NCI-H2081 treated with DMSO at 0.1 percent for 48 hours (cell line): ENCODE measurements around the gene AGAP1.

Experiments
- DNase-seq: peaks from one replicate; lab custom pipeline; 2025; lab: John Stamatoyannopoulos, UW

Gene AGAP1

DNA sequence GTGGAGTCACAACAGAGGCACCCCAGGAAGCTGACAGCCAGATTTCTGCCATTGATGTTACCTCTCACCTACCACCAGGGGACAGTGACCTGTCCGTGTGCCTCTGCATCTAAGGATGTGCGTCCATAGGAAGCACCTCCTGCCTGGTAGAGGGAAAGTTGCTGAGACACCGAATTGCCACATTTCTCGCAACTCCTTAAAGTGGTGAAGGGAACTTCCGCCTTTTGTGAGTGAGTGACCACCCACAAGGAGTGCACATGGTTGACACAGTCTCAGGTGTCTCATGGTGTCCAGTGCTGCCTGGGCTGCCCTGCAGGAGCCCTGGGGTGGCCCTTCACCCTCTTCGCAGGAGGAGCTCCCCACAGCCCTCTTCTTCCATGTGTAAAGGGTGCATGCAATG lies 472.6 kb downstream of the AGAP1 start:
- no peak for DNase-seq

GRCh38 chr2:235966932-235967757 lies 473.3 kb downstream of the AGAP1 start:
- DNase-seq, result no peak

GRCh38 chr2:235968155-235968554 lies 474.3 kb downstream of the AGAP1 start:
- DNase-seq, result no peak

DNA sequence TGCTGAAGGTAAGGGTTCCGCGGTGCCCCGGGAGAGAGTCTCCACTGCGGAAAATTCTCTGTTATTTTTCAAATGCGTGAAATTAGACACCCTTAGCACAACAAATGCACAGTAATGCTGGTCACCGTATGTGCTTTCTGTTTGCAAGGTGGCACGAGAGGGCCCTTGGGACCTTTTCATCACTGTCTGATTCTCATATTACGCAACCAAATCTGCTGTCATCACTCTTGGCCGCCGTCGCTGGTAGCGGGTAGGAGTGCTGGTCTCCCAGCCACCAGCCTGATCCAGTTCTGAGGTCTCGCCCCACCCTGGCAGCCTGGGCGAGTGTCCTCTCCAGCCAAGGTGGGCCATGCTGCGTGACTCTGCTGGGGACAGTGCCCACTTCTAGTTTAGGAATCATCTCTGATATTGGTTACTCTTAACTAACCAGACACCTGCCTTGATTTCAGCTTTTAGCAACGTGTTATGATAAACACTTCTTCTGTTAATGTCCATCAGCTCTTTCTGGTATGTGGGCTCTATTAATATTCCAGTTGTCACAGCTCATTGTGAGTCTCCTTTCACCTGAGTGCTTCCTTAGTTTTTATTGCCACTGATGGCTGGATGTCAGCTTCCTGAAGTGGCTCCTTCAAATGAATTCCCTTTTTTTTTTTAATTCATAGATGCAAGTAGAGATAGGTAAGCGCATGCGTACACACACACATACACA lies 474.9 kb downstream of the AGAP1 start:
- DNase-seq, result no peak

GRCh38 chr2:235970204-235971040 lies 476.6 kb downstream of the AGAP1 start:
- DNase-seq, result no peak

- no peak for DNase-seq
These were observed 482.7 kb downstream of the AGAP1 start for GRCh38 chr2:235976516-235976915.

GRCh38 chr2:235976956-235977355 lies 483.1 kb downstream of the AGAP1 start:
- no peak for DNase-seq

- DNase-seq, result no peak
These were observed 483.6 kb downstream of the AGAP1 start for GRCh38 chr2:235977445-235977844.

- DNase-seq, result no peak
These were observed 484.2 kb downstream of the AGAP1 start for GRCh38 chr2:235978022-235978421.

DNA sequence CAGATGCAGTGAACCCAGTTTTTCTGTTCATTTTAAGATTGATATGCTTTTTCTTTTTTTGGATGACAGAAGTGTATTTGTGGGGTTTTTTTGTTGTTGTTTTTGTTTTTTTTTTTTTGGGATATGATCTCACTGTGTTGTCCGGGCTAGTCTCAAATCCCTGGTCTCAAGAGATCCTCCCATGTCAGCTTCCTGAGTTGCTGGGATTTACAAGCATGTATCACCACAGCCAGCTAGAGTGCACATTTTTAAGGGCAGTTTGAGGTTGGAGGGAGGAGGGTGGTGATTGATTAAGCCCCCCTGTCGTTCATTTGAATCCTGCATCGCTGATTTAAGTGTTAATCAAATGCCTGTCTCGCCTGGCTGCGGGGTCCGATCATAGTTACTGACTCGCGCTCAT lies 485.2 kb downstream of the AGAP1 start:
- DNase-seq, result no peak

DNA sequence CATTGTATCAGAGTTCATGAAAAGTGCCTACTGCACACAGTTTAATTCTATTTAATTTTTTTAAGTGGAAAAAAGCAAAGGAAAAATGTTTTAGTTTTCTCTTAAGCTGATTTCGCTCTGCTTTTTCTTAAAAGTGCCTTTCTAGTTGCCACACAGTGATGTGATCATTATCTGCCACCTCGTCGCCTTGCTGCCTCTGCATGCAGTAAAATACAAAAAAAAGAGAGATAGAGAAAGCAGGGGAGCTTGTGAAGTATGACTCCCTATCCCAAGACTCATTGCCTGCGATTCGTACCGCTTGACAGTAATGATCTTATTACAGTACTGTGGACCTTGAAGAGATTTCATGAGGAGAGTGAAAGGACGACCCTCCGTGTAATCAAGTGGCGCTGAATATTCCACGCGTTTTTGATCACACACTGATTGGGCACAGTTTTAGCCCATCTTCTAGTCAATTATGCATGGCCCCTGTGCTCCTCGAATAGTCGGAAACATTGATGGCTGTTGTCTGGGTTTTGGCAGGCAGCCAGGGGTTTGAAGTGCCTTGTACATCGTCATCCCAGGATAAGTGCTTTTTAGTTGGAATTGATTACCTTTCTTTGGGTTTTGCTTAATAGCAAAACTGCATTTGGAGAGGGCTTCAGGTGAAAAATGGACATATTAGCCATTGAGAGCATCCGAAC lies 486.1 kb downstream of the AGAP1 start:
- DNase-seq, result no peak

GRCh38 chr2:235981631-235982030 lies 487.8 kb downstream of the AGAP1 start:
- no peak for DNase-seq

- DNase-seq, result no peak
These were observed 489.2 kb downstream of the AGAP1 start for GRCh38 chr2:235983016-235983415.

GRCh38 chr2:235984552-235984951 lies 490.7 kb downstream of the AGAP1 start:
- no peak for DNase-seq

DNA sequence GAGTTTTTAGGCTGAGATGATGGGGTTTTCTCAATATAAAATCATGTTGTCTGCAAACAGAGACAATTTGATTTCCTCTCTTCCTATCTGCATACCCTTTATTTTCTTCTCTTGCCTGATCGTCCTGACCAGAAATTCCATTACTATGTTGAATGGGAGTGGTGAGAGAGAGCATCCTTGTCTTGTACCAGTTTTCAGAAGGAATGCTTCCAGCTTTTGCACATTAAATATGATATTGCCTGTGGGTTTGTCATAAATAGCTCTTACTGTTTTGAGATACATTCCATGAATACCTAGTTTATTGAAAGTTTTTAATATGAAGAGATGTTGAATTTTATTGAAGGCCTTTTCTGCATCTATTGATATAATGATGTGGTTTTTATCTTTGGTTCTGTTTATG lies 492.5 kb downstream of the AGAP1 start:
- DNase-seq, result no peak

GRCh38 chr2:235988271-235989015 lies 494.6 kb downstream of the AGAP1 start:
- no peak for DNase-seq

DNA sequence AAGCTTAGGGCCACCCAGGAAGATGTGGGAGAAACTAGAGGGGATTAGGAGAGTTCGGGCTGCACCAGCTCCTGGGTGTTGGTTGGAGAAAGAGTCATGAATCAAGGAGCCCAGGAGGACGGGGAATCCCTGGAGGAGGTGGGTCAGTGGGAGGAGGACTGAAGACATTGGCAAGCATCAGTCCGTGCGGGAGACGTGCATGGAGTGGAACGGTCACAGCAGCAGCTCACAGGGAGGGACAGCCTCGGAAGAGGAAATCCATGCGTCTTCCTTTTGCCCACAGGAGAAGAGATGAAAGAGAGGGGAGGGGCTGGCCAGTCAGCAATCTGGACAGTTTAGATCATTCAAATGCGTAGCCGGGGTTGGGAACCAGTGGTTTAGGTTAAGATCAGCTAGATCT lies 495.7 kb downstream of the AGAP1 start:
- no peak for DNase-seq

- DNase-seq, result no peak
These were observed 496.5 kb downstream of the AGAP1 start for GRCh38 chr2:235990344-235990743.

DNA sequence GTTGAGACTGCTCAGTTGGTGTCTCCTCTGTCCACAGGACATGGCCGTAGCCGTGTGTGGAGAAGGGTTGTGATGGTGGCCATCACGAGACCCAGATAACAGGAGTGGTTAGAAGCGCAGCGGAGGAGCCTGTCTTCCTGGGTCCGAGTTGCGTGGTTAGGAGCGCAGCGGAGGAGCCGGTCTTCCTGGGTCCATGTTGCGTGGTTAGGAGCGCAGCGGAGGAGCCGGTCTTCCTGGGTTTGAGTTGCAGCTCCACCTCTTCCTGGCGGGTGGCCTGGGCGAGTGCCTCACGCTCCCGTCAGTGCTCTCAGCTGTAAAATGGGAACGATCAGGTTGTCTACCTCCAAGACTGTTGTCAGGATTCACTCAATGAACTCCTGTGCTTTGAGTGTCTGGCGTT lies 498.2 kb downstream of the AGAP1 start:
- no peak for DNase-seq

- DNase-seq, result no peak
These were observed 502.6 kb downstream of the AGAP1 start for GRCh38 chr2:235996419-235996818.

DNA sequence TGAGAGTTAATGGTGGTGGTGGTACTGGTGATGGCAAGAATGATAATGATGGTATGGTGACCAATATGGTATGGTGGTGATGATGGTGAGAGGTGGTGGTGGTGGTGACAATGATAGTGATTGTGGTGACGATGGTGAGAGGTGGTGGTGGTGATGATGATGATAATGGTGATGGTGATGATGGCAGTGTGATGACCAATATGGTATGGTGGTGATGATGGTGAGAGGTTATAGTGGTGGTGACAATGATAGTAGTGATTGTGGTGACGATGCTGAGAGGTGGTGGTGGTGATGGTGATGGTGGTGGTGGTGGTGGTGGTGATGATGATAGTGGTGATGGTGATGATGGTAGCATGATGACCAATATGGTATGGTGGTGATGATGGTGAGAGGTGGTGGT lies 505.2 kb downstream of the AGAP1 start:
- no peak for DNase-seq
